RWPE1 (cell line): ENCODE measurements around the gene SULT6B1.

Experiments
- CTCF ChIA-PET: fragments of 350-600 bp; sonication (Branson Sonifier 250); formaldehyde crosslinking; extraction: SDS; loops from one replicate; lab custom pipeline; 2021; lab: Yijun Ruan, JAX
- POLR2A ChIA-PET: fragments of 400-600 bp; formaldehyde crosslinking; extraction: SDS; loops from one replicate; lab custom pipeline; 2020; ENCODE audit warnings: antibody characterized with exemption; ENCODE audit not compliant: low non-redundant PET; lab: Yijun Ruan, JAX
- DNase-seq: peaks from one replicate; pipeline ENCODE4 v3.0.0; 2012; ENCODE audit warnings: low spot score
- H3K27ac ChIP-seq: fragments of 450-650 bp; 2 replicates; pipeline ENCODE4 v1.5.1; 2017
- CTCF ChIP-seq: fragments of 450-650 bp; conservative IDR thresholded peaks from 2 replicates; pipeline ENCODE4 v1.5.1; 2017; ENCODE audit warnings: low read depth, mild to moderate bottlenecking

Gene SULT6B1

GRCh38 chr2:37154785-37155184 lies 33.7 kb downstream of the SULT6B1 start:
- CTCF ChIA-PET = interaction anchor here (0.6 to 0.7 kb wide), 2 partner anchors 782 to 1540 kb away, joined by 3 to 5 read pairs; no protein-coding TSS in a partner anchor

GRCh38 chr2:37153224-37153623 lies 35.2 kb downstream of the SULT6B1 start:
- no peak for DNase-seq
- ChIA-PET CTCF (no interaction called here), POLR2A (no interaction called here)
- H3K27ac ChIP-seq = no peak overlapping the region
- no peak for TF ChIP-seq CTCF

More at GRCh38 chr2:37154785-37155184, 33.7 kb downstream of the SULT6B1 start:
- POLR2A ChIA-PET = no interaction called here
- no peak overlapping the region for H3K27ac ChIP-seq
- TF ChIP-seq CTCF = no peak
- DNase-seq = no peak

GRCh38 chr2:37149626-37150322 lies 38.7 kb downstream of the SULT6B1 start:
- POLR2A ChIA-PET = no interaction called here
- no peak for DNase-seq
- no peak for TF ChIP-seq CTCF
- no peak overlapping the region for H3K27ac ChIP-seq
- CTCF ChIA-PET = interaction anchor here (0.6 to 0.8 kb wide), 2 partner anchors 9 to 227 kb away, joined by 3 read pairs; no protein-coding TSS in a partner anchor

- no peak for TF ChIP-seq CTCF
- CTCF ChIA-PET = no interaction called here
- POLR2A ChIA-PET = no interaction called here
- DNase-seq = no peak
- H3K27ac ChIP-seq = no peak overlapping the region
These were observed 40.1 kb downstream of the SULT6B1 start for GRCh38 chr2:37148325-37148724.

- H3K27ac ChIP-seq = no peak overlapping the region
- POLR2A ChIA-PET = no interaction called here
These were observed 42.4 kb downstream of the SULT6B1 start for GRCh38 chr2:37146062-37146461.

GRCh38 chr2:37143974-37144373 lies 44.5 kb downstream of the SULT6B1 start:
- no peak for TF ChIP-seq CTCF
- DNase-seq = no peak
- CTCF ChIA-PET = no interaction called here
- H3K27ac ChIP-seq = no peak overlapping the region
- POLR2A ChIA-PET = no interaction called here

More at GRCh38 chr2:37146062-37146461, 42.4 kb downstream of the SULT6B1 start:
- no peak for TF ChIP-seq CTCF
- CTCF ChIA-PET = no interaction called here
- no peak for DNase-seq
